Body of pancreas (tissue), 4 donors: Measurements from ENCODE around the gene ITPR2.

Experiments used
- CTCF ChIP-seq, 7 experiments: fragments of 450-650 bp in 4 of 7; fragments of 200-600 bp in 3 of 7; sonication (generic) in 3 of 7; IDR thresholded peaks; one replicate each; pipeline ENCODE4 v1.5.1; 2016 to 2019; ENCODE audit warnings: antibody characterized with exemption in 7 of 7
- POLR2A ChIP-seq, 3 donors: fragments of 450-650 bp; IDR thresholded peaks; one replicate each; pipeline ENCODE4 v1.6.1; 2016; ENCODE audit warnings: antibody characterized with exemption in 3 of 3, mild to moderate bottlenecking in 2 of 3

- no peak for TF ChIP-seq CTCF (IDR thresholded peaks at IDR 0.05)
- TF ChIP-seq POLR2A (IDR thresholded peaks at IDR 0.05) = no peak
Measured at GRCh38 chr12:26846416-26846815, 13.4 kb upstream of the ITPR2 start.
